GM12878 (cell line): ENCODE results near the gene ABHD14A. TPM values are rescaled to one million over a fixed set of nuclear protein-coding genes. Genes with fewer than 3 reads are reported as not detected.
A peak's percentile ranks its signal among the peaks of the same experiment; 100 is the strongest.

Experiments
- ATAC-seq: fragments of 200-7000 bp; cut with Tn5 transposase; 3 replicates; pipeline ENCODE4 v1.9.1; 2020; ENCODE audit warnings: mild to moderate bottlenecking, moderate library complexity
- BruUV-seq: library from RNA; stranded (reverse); fragments of 400-500 nt; replicated peaks from 2 replicates; lab custom pipeline; 2021; lab: Mats Ljungman, UMichigan
- CTCF ChIA-PET: fragments of 300-600 bp; sonication (Branson Sonifier 250); formaldehyde crosslinking; extraction: SDS; loops from one replicate; lab custom pipeline; 2021; ENCODE audit warnings: inconsistent platforms; lab: Yijun Ruan, JAX
- POLR2A ChIA-PET: fragments of 350-600 bp; formaldehyde crosslinking; extraction: SDS; loops from one replicate; lab custom pipeline; 2021; ENCODE audit warnings: inconsistent platforms; lab: Charles Lee
- RAD21 ChIA-PET: fragments of 300-600 bp; sonication (Branson Sonifier 250); formaldehyde crosslinking; loops from one replicate; lab custom pipeline; 2023; ENCODE audit warnings: antibody characterized with exemption; ENCODE audit not compliant: unreplicated experiment; lab: Charles Lee
- SMC1A ChIA-PET: fragments of 300-600 bp; sonication (Branson Sonifier 250); formaldehyde crosslinking; loops from one replicate; lab custom pipeline; 2023; ENCODE audit not compliant: unreplicated experiment, uncharacterized antibody; lab: Charles Lee
- DNase-seq: peaks from one replicate; pipeline ENCODE4 v3.0.0-alpha.2; 2011; ENCODE audit warnings: low read depth, low spot score
- FAIRE-seq: peaks from 3 replicates; lab custom pipeline; 2011; peaks lifted over from hg19 to GRCh38; lab: Jason Lieb, UNC
- H2AFZ ChIP-seq: 2 replicates; pipeline ENCODE4 v1.6.0; 2011; ENCODE audit warnings: low read depth, low read length, control low read depth; ENCODE audit not compliant: control insufficient read depth
- H3K27ac ChIP-seq: 2 replicates; pipeline ENCODE4 v1.5.1; 2011; ENCODE audit warnings: control low read depth; ENCODE audit not compliant: control insufficient read depth, insufficient read depth
- H3K27me3 ChIP-seq, 2 experiments: replicated peaks in 1 of 2; 2 replicates each; pipeline versions ENCODE4 v1.6.0 to v1.6.1; 2011; ENCODE audit warnings: low read length in 1 of 2; ENCODE audit not compliant: control insufficient read depth in 2 of 2, insufficient read depth in 2 of 2
- H3K36me3 ChIP-seq, 2 experiments: 2 replicates each; pipeline ENCODE4 v1.5.1; 2011; ENCODE audit warnings: low read length in 1 of 2; ENCODE audit not compliant: control insufficient read depth in 2 of 2, insufficient read depth in 2 of 2
- H3K4me1 ChIP-seq: 2 replicates; pipeline ENCODE4 v1.6.1; 2011; ENCODE audit warnings: mild to moderate bottlenecking, low read length, moderate library complexity, mixed read lengths; ENCODE audit not compliant: control insufficient read depth, insufficient read depth
- H3K4me2 ChIP-seq: 2 replicates; pipeline ENCODE4 v1.6.0; 2011; ENCODE audit warnings: control low read depth; ENCODE audit not compliant: control insufficient read depth, insufficient read depth
- H3K4me3 ChIP-seq: fragments of 200-600 bp; sonication (generic); 2 replicates; pipeline ENCODE4 v1.5.1; 2016
- H3K79me2 ChIP-seq: 2 replicates; pipeline ENCODE4 v1.6.0; 2011; ENCODE audit warnings: low read length; ENCODE audit not compliant: control insufficient read depth, insufficient read depth
- H3K9ac ChIP-seq: 2 replicates; pipeline ENCODE4 v1.8.0; 2011; ENCODE audit warnings: low read length, control low read depth, mixed read lengths; ENCODE audit not compliant: control insufficient read depth, insufficient read depth
- H3K9me3 ChIP-seq: replicated peaks from 3 replicates; pipeline ENCODE4 v1.5.1; 2011; ENCODE audit warnings: mild to moderate bottlenecking, low read length; ENCODE audit not compliant: control insufficient read depth, insufficient read depth
- H4K20me1 ChIP-seq: 2 replicates; pipeline ENCODE4 v1.6.0; 2011; ENCODE audit not compliant: control insufficient read depth, insufficient read depth
- CBFB ChIP-seq: IDR thresholded peaks from 2 replicates; pipeline ENCODE4 v1.6.1; 2016; ENCODE audit warnings: antibody characterized with exemption, low read depth
- MEF2B ChIP-seq: fragments of 450-650 bp; IDR thresholded peaks from 2 replicates; pipeline ENCODE4 v1.6.1; 2018; ENCODE audit warnings: mild to moderate bottlenecking, moderate library complexity; ENCODE audit not compliant: partially characterized antibody, poor library complexity, severe bottlenecking
- WGBS: methylation state at CpG from one replicate; pipeline ENCODE4 v1.1.6; 2016; ENCODE audit warnings: low lambda C conversion rate; ENCODE audit not compliant: insufficient replicate concordance, insufficient coverage; ENCODE audit errors: missing lambda C conversion rate; 5-methylcytosine and 5-hydroxymethylcytosine counted together
- in situ Hi-C: fragments of 300-500 bp; cut with MboI; formaldehyde crosslinking; loops from 9 replicates; pipeline ENCODE4 v1.14.3; 2018; ENCODE audit warnings: mixed read lengths
- intact Hi-C: fragments of 100-400 bp; cut with micrococcal nuclease; formaldehyde crosslinking; loops from one replicate; pipeline ENCODE4 v1.14.2; 2022; ENCODE audit not compliant: unreplicated experiment
- polyA plus RNA-seq, 11 experiments: library from polyadenylated mRNA; depleted of rRNA in 4 of 11; unstranded in 6 of 11; stranded (reverse) in 5 of 11; fragments of >200 nt; fragmentation: Nextera tagmentation in 4 of 11; fragmentation: Illumina TruSeq in 1 of 11; extraction: Ambion mirVana in 4 of 11; extraction: Trizol in 1 of 11; gene quantifications; 1 replicate in 1 of 11; 2 replicates in 10 of 11; pipeline versions ENCODE4 v1.2.1 to v1.2.3, GENCODE V29; 2011 to 2016; ENCODE audit warnings: inconsistent platforms in 2 of 11, missing spikeins in 2 of 11, low read depth in 1 of 11
- total RNA-seq, 4 experiments: library from RNA; depleted of rRNA in 3 of 4; stranded (reverse); fragments of >200 nt in 3 of 4; fragmentation: Illumina TruSeq in 1 of 4; extraction: Trizol in 1 of 4; gene quantifications; 2 replicates each; pipeline versions ENCODE4 v1.2.1 to v1.2.3, GENCODE V29; 2013 to 2021
- TF ChIP-seq, protein P1 (sequence below): fragments of 450-650 bp; IDR thresholded peaks from 2 replicates; pipeline ENCODE4 v1.6.1; 2017; ENCODE audit warnings: mild to moderate bottlenecking, moderate library complexity

Gene ABHD14A
- total and polyA plus RNA-seq, 10 of the 15 experiments (the other 5 are each of a cell fraction or from before 2014, with no cell fraction given): 1.2 to 27.0 (median 7.9) TPM

DNA sequence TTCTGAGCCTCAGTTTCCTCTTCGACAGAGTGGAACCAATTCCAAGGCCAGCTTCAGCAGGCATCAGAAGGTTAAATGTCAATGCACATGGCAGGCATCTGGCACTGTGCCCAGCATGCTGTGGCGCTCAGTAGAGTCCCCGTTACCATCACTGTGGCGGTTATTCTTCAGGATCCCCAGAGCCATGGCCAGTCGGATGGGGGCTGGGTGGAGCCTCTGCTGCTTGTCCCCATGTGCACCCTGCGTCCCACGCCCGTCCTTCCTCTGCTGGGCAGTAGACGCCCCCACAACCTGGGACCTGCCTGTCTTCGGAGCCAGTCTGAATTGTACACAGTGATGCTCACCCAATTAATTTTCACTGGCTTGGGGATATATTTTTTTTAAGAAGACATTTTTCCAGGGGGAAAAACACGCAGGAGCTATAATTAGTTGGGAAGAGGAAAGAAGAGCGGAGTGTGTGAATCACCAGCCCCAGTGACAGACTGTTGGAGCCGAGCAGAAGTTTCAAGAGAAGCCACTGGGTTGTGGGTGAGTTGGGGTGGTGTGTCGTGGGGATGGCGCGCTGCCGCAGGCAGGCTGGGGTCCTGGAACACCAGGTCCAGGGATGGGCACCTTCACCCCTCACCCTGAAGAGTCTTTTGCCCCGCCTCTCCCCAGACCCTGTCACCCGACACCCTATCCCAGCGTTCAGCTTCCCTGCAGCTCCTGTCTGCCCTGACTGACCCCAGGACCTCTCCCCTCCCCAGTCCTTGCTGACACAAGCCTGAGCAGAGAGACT, 47.6 kb downstream of the ABHD14A start:
- H3K36me3 ChIP-seq: no peaks in the 10 kb centered on the region
- DNase-seq (no peak), ATAC-seq (no peak), FAIRE-seq (no peak)
- no peak overlapping the region for H3K4me2 ChIP-seq
- TF ChIP-seq MEF2B (peak; percentile 4), CBFB (no peak)
- TF ChIP-seq, protein P1, sequence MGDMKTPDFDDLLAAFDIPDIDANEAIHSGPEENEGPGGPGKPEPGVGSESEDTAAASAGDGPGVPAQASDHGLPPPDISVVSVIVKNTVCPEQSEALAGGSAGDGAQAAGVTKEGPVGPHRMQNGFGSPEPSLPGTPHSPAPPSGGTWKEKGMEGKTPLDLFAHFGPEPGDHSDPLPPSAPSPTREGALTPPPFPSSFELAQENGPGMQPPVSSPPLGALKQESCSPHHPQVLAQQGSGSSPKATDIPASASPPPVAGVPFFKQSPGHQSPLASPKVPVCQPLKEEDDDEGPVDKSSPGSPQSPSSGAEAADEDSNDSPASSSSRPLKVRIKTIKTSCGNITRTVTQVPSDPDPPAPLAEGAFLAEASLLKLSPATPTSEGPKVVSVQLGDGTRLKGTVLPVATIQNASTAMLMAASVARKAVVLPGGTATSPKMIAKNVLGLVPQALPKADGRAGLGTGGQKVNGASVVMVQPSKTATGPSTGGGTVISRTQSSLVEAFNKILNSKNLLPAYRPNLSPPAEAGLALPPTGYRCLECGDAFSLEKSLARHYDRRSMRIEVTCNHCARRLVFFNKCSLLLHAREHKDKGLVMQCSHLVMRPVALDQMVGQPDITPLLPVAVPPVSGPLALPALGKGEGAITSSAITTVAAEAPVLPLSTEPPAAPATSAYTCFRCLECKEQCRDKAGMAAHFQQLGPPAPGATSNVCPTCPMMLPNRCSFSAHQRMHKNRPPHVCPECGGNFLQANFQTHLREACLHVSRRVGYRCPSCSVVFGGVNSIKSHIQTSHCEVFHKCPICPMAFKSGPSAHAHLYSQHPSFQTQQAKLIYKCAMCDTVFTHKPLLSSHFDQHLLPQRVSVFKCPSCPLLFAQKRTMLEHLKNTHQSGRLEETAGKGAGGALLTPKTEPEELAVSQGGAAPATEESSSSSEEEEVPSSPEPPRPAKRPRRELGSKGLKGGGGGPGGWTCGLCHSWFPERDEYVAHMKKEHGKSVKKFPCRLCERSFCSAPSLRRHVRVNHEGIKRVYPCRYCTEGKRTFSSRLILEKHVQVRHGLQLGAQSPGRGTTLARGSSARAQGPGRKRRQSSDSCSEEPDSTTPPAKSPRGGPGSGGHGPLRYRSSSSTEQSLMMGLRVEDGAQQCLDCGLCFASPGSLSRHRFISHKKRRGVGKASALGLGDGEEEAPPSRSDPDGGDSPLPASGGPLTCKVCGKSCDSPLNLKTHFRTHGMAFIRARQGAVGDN: 0 out of 2 replicates have a peak, but pooled peaks have one; percentile 11
- H3K27ac ChIP-seq: no peak overlapping the region
- RAD21 ChIA-PET: interaction anchor here (1.0 to 7.1 kb wide), 5 partner anchors 10 to 35 kb away, joined by 3 to 70 read pairs (median 42); no protein-coding TSS in a partner anchor
- H4K20me1 ChIP-seq: no peaks in the 10 kb centered on the region
- no peaks in the 10 kb centered on the region for H3K27me3 ChIP-seq
- intact Hi-C loops (no loop called here), in situ Hi-C loops (no loop called here)
- no peak overlapping the region for H3K4me3 ChIP-seq
- no peak overlapping the region for H2AFZ ChIP-seq
- H3K79me2 ChIP-seq: no peaks in the 10 kb centered on the region
- POLR2A ChIA-PET: interaction anchor here (0.7 to 2.3 kb wide), 10 partner anchors 10 to 64 kb away, joined by 3 to 21 read pairs (median 4); partner anchors contain the start of genes DUSP7 and RPL29
- CTCF ChIA-PET: interaction anchor here (0.8 to 3.9 kb wide), 11 partner anchors 9 to 193 kb away, joined by 3 to 30 read pairs (median 4); partner anchors contain the start of gene DUSP7
- no TSS peak for BruUV-seq
- H3K4me1 ChIP-seq: peaks cover 18% of the 10 kb centered on the region
- SMC1A ChIA-PET: interaction anchor here (1.0 to 12.8 kb wide), 10 partner anchors 10 to 99 kb away, joined by 3 to 116 read pairs (median 7); partner anchors contain the start of gene DUSP7
- 88% methylated on average over 20 of the region's 20 CpGs for WGBS
- no peak overlapping the region for H3K9ac ChIP-seq
- no peaks in the 10 kb centered on the region for H3K9me3 ChIP-seq
